Fibroblast of lung (primary cell): ENCODE data around the gene EFCC1.

Experiments used
- CTCF ChIP-seq, 2 donors: IDR thresholded peaks in 1 of 2; conservative IDR thresholded peaks in 1 of 2; 1 replicate in 1 of 2; 2 replicates in 1 of 2; pipeline ENCODE4 v1.5.1; 2011 to 2012; ENCODE audit warnings: low read length in 2 of 2, control low read depth in 1 of 2, inconsistent platforms in 1 of 2, low read depth in 1 of 2, mild to moderate bottlenecking in 1 of 2
- EZH2 ChIP-seq: IDR thresholded peaks from 2 replicates; pipeline ENCODE4 v1.5.1; 2012; ENCODE audit warnings: low read length, control low read depth, mild to moderate bottlenecking; ENCODE audit errors: missing control alignments

GRCh38 chr3:129004639-129005295, 3.7 kb downstream of the EFCC1 start:
- TF ChIP-seq CTCF (conservative IDR thresholded peaks at IDR 0.05 in 1 of 2, IDR thresholded peaks at IDR 0.05 in 1 of 2; ENCODE audit: low read depth in 1 of 2, low read length in 2 of 2) (no peak), EZH2 (no peak)
